Measurements from ENCODE around the gene CCDC18. TPM values are rescaled to one million over a fixed set of nuclear protein-coding genes. Genes with fewer than 3 reads are reported as not detected.

The CCDC18 gene
- total RNA-seq, 2 donors from 2014 or later: 13.8 to 23.8 TPM

- TF ChIP-seq CTCF (conservative IDR thresholded peaks at IDR 0.05): no peak
- WGBS, 2 experiments (ENCODE audit: insufficient coverage in 1 of 2, insufficient read length in 1 of 2): 92 to 100% methylated on average over 1 to 2 of the region's 3 CpGs
- H3K4me1 ChIP-seq (ENCODE audit: control insufficient read depth, insufficient read depth, low read length): no peaks in the 10 kb centered on the region
- Mint-ChIP-seq H3K4me3 (no peak overlapping the region), H3K9me3 (no peaks in the 10 kb centered on the region), H3K36me3 (ENCODE audit: low read depth) (peaks cover 61% of the 10 kb centered on the region), H3K4me1 (no peaks in the 10 kb centered on the region), H3K27ac (no peak overlapping the region), H3K27me3 (ENCODE audit: insufficient read depth) (no peaks in the 10 kb centered on the region)
- H3K36me3 ChIP-seq (ENCODE audit: control insufficient read depth, insufficient read depth, low read length): peaks cover 82% of the 10 kb centered on the region
- no peak overlapping the region for H3K27ac ChIP-seq (ENCODE audit: low read depth, low read length)
- no peaks in the 10 kb centered on the region for H3K27me3 ChIP-seq (ENCODE audit: control insufficient read depth, insufficient read depth, low read length, poor library complexity, severe bottlenecking)
- H3K9me3 ChIP-seq (ENCODE audit: control insufficient read depth, low read length): no peaks in the 10 kb centered on the region
- no peak overlapping the region for H3K4me3 ChIP-seq (ENCODE audit: low read length)
- H3K9ac ChIP-seq (ENCODE audit: extremely low read depth, low read length, poor library complexity, severe bottlenecking): no peak overlapping the region
- no peak for DNase-seq
Measured at GRCh38 chr1:93137604-93138292, 42.8 kb upstream of the CCDC18 start.

DNA sequence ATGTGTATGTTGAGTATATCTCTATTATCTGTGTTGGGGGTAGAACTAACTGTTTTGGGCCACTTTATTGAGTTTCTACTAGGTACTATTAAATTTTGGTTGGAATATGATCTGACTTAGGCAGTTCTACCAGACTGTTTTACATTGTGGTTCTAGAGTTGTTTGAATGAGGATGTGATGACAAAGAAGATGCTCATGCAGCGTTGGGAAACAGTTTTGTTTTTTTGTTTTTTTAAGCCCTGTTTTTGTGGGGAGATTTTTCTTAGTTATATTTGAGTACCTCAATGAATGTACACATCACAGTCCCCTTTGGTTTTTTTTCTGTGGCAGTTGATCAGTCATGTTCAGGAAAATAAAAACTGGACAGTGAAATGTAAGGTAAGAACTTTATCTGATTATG lies 40.4 kb upstream of the CCDC18 start:
- Mint-ChIP-seq H3K9me3 (no peaks in the 10 kb centered on the region), H3K4me3 (no peak overlapping the region), H3K27me3 (ENCODE audit: insufficient read depth) (no peaks in the 10 kb centered on the region), H3K36me3 (ENCODE audit: low read depth) (peaks cover 56% of the 10 kb centered on the region), H3K27ac (peak overlapping the region; percentile 36), H3K4me1 (no peaks in the 10 kb centered on the region)
- Histone ChIP-seq H3K9me3 (ENCODE audit: control insufficient read depth, low read length) (no peaks in the 10 kb centered on the region), H3K36me3 (ENCODE audit: control insufficient read depth, insufficient read depth, low read length) (peaks cover 68% of the 10 kb centered on the region), H3K4me3 (ENCODE audit: low read length) (no peak overlapping the region), H3K4me1 (ENCODE audit: control insufficient read depth, insufficient read depth, low read length) (no peaks in the 10 kb centered on the region), H3K27me3 (ENCODE audit: control insufficient read depth, insufficient read depth, low read length, poor library complexity, severe bottlenecking) (no peaks in the 10 kb centered on the region), H3K9ac (ENCODE audit: extremely low read depth, low read length, poor library complexity, severe bottlenecking) (no peak overlapping the region), H3K27ac (ENCODE audit: low read depth, low read length) (no peak overlapping the region)
- no peak for DNase-seq
- WGBS, 2 experiments (ENCODE audit: insufficient coverage in 1 of 2, insufficient read length in 1 of 2): 100% methylated on average over 1 of the region's 1 CpG; no CpG with 5 or more reads in 1 of the 2 experiments
- TF ChIP-seq CTCF (conservative IDR thresholded peaks at IDR 0.05): no peak

DNA sequence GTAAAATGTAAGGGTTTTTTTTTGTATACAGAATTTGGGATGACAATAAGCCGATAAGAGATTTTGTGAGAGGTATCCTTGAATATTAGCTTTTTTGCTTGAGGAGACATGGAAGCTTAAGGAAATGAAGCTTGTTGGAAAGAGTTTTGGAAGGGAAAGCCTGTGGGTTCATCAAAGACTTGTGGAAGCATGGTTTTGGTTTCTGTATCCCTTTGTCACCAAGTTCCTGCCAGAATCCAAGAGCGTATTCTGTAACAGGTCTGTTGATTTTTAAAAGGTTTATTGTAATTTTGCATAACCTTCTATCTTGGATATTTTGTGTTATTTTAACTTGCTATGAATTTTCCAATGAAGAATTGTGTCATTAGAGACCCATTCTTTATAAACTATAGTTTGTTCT lies 38.4 kb upstream of the CCDC18 start:
- Histone ChIP-seq H3K27me3 (ENCODE audit: control insufficient read depth, insufficient read depth, low read length, poor library complexity, severe bottlenecking) (no peaks in the 10 kb centered on the region), H3K4me1 (ENCODE audit: control insufficient read depth, insufficient read depth, low read length) (no peaks in the 10 kb centered on the region), H3K4me3 (ENCODE audit: low read length) (no peak overlapping the region), H3K36me3 (ENCODE audit: control insufficient read depth, insufficient read depth, low read length) (peaks cover 49% of the 10 kb centered on the region), H3K27ac (ENCODE audit: low read depth, low read length) (no peak overlapping the region), H3K9me3 (ENCODE audit: control insufficient read depth, low read length) (no peaks in the 10 kb centered on the region), H3K9ac (ENCODE audit: extremely low read depth, low read length, poor library complexity, severe bottlenecking) (no peak overlapping the region)
- WGBS, 2 experiments (ENCODE audit: insufficient coverage in 1 of 2, insufficient read length in 1 of 2): 93 to 100% methylated on average over 1 to 2 of the region's 2 CpGs
- H3K27ac Mint-ChIP-seq: no peak overlapping the region
- no peak for DNase-seq
- no peaks in the 10 kb centered on the region for H3K27me3 Mint-ChIP-seq (ENCODE audit: insufficient read depth)
- no peaks in the 10 kb centered on the region for H3K4me1 Mint-ChIP-seq
- H3K9me3 Mint-ChIP-seq: no peaks in the 10 kb centered on the region
- H3K4me3 Mint-ChIP-seq: no peak overlapping the region
- peaks cover 38% of the 10 kb centered on the region for H3K36me3 Mint-ChIP-seq (ENCODE audit: low read depth)
- no peak for TF ChIP-seq CTCF (conservative IDR thresholded peaks at IDR 0.05)
